HG02943 (cell line): ENCODE results near the gene NDC80.
A peak's percentile ranks its signal among the peaks of the same experiment; 100 is the strongest.

Source experiments
- ATAC-seq: cut with Tn5 transposase; IDR thresholded peaks from one replicate; pipeline ENCODE4 v1.9.1; 2021; ENCODE audit warnings: mild to moderate bottlenecking, low read depth, moderate library complexity; ENCODE audit not compliant: unreplicated experiment

The NDC80 gene

DNA sequence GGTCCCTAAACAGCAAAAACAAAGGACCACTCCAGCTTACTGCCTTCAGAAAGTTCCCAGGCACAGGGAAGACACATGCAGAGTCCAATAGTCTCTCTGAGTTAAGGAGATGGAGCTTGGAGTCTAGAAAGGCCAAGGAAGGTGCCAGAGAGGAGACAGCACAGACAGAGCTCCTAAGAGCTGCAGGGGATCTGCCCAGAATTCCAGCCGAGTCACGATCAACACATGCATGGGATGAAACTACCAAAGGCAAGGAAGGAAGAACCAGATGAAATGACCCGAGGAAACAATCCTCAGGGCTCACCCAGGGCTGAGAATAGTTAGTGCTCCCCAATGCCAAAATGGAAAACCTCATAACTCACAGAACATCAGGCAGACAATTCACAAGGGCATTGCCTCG is 15.5 kb upstream of the NDC80 start:
- no peak for ATAC-seq

DNA sequence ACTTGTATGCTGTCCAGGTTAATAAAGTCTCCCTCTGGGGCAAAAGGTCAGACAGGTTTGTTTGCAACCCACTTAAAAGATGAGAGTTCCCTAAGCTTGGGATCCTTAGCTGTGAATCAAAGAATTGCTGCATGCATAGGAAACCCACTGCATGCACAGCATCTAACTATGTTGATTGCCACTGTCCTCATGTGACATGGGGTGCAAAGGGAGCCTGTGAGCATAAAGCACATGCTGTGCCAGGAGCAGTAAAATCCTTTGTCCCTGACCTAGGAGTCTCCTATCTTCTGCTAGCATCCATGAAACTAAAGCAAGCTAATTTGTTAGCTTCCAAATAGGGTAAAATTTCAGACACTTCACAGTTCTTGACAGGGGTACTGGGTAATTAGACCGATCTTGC is 13.8 kb upstream of the NDC80 start:
- no peak for ATAC-seq

DNA sequence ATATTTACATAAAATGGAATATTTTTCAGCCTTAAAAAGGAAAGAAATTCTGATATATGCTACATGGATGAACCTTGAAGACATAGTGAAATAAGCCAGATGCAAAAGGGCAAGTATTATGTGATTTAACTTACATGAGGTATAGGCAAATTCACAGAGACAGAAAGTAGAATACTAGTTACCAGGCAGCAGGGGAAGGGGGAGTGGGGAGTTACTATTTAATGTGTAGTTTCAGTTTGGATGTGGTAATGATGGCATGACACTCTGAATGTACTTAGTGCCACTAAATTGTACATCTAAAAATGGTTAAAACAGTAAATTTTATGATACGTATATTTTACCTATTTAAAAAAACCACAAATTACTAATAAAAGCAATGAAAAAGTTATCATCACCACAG is 12.1 kb upstream of the NDC80 start:
- no peak for ATAC-seq

DNA sequence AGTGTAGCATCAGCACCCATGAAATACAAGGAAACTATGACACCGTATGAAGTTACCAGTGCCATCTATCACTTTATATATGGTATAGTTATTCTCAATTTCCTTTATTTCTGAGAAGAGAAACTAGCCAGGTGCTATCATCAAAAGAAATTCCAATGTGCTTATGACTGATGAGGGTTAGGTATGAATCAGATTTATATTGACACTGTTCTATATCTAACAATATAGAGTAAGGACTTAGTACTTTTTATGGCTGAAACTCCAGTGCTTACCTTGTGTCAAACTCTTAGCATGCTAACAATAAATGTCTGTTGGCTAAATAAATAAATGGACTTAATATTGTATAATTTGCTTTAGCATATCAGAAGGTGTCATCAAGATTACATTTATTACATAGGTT is 7.0 kb upstream of the NDC80 start:
- no peak for ATAC-seq

DNA sequence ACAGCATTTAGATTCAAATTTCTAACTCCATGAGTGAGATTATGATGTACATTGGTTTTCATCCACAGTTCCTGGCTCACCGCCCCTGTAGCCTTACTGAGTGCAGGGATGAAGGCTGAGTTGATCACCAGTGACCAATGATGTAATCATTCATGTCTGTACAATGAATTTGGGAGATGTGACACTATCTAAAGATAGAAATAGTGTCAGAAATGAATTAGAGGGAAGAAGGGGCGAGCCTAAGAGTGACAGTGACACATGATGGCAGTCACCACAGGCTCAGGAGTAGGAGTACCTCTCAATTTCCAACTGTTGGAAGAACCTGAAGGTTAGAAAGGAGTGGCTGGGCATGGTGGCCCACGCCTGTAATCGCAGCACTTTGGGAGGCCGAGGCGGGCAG is 3.2 kb upstream of the NDC80 start:
- no peak for ATAC-seq

DNA sequence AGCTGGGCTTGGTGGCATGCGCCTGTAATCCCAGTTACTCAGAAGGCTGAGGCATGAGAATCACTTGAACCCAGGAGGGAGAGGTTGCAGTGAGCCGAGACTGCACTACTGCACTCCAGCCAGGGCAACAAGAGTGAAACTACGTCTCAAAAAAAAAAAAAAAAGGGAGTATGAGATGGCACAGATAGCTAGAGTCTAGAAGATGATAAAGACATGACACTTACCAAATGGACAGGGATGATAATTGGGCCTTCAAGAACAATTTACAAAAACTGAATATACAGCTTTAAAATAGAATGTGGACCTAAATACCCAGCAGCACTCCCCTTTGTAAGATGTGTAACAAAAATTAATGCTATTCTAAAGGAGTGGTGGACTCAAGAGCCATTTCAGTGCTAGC is 2.8 kb upstream of the NDC80 start:
- ATAC-seq = no peak

DNA sequence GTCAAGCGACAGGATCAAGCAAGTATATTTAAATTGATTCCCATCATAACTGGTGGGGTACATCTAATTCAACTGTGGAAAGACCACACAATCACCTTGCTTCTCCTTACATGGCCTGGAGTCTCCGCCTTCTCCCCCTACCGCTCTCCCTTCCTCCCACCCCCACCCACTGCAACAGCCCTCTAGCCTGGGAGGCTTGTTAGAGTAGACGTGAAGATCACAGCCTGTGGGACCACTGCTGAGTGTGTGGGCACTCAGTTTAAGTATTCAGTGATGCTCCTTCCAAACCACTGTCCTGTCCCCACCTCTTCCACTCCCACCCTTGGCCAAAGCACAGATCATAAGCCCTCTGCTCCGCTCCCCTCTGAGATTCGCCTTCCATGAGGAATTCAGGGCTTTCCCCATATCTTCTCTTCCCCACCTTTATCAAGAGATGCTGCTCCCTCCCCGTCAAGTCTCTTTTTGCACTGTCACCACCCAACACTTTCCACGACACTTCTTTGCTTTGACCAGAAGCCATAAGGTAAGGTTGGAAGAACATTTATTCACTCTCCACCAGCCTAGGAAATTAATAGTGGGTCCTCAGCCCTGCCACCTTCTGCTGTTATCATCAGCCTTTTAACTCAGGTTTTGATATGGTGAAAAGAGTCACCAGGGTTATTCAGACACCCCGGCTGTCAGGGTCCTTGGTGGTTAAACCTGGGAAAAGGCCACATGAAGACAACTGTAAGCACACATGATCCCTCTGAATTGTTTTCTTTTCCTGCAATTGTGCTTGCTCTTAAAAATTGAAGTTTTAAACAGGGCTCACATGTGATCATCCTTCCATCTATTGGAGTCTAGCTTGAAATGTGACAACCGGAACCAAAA is 1.8 kb upstream of the NDC80 start:
- ATAC-seq = no peak

DNA sequence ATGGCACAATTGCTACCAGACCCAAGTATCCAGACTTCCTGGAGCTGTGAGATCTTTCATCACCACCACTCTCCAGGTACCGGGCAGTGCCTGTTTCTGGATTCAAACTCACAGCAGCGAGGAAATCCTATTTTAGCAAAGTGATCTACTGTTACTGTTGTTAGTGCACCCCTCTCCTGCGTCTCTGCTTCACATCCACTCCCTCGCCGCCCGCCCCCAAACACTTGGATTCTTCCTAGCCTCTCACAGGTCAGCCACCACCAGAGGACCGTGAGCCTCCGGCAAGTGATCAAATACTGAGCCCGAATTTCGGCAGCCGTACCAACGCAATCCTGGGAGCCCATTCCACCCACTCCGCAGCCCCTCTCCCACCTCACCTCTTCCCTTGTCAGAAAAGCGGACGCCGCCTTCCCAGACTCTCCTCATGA is 571 bp upstream of the NDC80 start:
- ATAC-seq = peak; percentile 51

DNA sequence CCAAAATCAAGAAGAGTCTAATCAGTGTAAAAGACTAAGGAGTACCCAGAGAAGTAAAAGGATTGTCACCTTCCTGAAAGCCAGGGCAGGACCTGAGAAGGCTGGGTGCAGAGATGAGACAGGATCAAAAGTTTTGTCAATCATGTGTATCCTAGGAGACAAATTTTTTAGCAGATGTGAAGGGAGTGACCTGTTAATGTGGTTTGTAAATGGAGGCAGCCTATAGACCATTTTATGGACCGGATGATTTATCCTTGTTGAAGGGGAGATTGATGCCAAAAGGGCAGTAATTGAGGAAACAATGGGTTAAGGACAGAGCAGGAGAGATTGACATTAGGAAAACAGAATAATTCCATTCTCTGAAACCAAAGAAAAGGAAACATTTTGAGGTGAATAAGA is 813 bp downstream of the NDC80 start:
- no peak for ATAC-seq

DNA sequence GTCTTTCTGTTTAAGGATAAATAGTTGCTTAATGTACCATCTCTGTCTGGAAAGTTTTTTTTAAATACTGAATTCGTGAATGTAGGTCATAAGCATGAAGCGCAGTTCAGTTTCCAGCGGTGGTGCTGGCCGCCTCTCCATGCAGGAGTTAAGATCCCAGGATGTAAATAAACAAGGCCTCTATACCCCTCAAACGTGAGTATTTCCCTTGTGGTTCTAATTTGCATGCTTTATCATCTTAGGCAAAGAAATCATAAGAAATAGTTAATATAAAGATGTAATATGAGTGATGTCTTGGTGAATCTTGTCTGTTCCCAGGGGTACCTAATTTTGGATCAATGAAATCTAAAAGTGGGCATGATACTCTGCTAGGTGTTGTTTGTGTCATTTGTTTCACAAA is 1.5 kb downstream of the NDC80 start:
- no peak for ATAC-seq

DNA sequence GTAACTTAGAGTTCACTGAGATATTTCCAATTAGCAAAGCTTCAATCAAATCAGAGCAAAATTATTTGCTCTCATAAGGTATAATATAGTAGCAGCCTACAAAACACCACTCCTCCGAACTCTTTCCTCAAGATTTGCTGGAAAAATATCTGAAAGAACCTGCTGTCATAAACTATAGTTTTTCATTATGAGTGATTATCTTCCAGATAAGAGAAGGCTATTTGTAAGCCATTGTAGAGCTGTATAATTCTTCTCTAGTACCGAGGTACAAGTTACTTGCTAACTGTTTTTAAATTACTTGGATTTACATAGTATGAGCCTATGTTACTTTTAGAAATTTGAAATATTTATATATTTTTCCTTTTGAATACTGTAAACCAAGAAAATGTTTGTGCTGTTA is 2.1 kb downstream of the NDC80 start:
- ATAC-seq = no peak

DNA sequence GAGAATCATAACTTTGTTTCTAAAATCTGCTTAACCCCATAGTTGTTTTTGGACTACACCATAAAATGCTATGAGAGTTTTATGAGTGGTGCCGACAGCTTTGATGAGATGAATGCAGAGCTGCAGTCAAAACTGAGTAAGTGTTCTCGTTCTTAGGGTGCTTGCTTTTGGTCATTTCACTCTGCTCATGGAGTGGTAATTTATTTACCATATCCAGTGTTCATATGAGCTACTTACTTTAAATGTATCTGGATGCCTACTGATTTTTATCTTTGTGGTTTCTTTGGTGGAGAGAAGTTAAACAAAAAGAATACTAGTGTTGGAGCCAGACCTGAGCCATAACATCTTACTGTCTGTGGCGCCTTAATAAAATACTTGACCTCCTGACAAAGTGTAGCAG is 16.4 kb downstream of the NDC80 start:
- ATAC-seq = no peak

DNA sequence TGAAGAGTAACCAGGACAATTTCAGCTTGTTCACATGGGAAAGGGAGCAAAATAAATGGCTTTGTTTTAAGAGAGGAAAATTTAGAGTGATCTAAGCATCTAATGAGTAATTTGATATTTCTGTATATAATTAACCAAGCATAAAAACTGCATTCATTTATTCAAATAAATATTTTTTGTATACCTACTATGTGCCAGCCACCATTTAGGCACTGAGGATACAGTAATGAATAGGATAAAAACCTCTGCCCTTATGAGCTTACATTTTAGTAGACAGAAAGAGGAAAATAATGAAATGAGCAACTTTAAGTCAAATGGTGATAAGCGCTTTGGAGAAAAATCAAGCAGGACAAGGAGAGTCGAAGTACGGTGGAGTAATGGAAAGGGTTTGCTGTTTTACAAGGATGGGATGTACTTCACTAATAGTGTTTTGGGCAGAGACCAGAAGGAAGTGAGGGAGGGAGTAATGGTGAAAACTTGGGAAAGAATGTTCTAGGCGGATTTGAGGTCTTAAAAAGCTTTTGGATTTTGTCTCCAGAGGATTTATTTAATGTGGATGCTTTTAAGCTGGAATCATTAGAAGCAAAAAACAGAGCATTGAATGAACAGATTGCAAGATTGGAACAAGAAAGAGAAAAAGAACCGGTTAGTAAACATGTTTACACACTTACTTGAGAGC is 17.4 kb downstream of the NDC80 start:
- ATAC-seq = no peak

DNA sequence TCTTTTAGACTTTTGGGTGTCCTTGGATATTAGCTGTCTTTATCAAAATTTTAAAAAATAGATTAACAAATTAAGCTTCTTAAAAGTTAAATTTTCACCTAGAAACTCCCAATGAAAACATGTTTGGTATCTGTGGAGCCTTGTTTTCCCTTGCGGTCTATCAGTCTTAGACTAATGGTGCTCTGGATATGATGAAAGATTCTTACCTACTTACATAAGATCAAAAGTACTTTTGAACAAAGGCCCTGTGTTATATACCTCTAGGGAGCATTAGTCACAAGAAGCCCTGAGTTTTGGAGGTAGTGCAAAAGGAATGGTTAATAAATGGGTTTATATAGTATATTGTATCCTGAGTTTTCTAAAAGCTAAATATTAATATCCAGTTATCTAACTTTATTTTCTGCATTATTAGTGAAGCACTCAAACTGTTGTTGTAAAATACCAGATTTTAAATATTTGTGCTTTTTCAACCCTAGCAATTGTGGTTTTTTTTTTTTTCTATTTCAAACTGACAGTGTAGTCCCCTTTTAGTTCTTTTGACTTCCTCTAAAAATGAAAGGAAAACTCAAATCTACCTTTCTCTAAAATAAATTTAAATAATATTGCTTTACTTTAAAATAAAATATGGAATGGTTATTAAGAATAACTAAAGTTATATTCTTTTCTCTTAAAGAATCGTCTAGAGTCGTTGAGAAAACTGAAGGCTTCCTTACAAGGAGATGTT is 18.1 kb downstream of the NDC80 start:
- no peak for ATAC-seq

DNA sequence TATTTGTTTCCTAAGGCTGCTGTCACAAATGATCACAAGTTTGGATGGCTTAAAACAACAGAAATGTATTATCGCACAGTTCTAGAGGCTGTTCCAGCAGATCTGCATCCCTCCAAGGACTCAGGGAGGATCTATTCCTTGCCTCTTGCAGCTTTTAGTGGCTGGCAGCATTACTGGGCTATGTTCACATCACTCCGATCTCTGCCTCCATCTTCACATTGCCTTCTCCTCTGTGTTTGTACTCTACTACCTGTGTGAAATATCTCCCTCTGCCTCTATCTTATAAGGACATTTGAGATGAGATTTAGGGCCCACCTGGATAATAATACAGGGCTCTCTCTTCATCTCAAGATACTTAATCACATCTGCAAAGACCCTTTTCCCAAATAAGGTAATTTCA is 18.9 kb downstream of the NDC80 start:
- no peak for ATAC-seq

DNA sequence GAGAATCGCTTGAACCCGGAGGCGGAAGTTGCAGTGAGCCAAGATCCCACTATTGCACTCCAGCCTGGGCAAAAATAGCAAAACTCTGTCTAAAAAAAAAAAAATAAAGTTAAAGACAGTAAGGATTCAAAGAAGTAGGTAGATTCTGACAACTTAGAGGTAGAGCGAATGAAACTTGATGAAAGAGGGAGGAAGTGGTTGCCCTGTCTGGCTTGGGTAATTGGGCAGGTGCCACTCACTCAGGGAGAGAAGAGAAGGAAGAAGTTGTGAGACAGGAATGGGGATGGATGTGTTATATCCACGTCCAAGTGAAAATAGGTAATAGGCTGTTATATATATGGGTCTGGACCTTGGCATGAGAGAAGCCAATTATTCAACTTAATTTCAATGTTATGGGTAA is 26.3 kb downstream of the NDC80 start:
- no peak for ATAC-seq

DNA sequence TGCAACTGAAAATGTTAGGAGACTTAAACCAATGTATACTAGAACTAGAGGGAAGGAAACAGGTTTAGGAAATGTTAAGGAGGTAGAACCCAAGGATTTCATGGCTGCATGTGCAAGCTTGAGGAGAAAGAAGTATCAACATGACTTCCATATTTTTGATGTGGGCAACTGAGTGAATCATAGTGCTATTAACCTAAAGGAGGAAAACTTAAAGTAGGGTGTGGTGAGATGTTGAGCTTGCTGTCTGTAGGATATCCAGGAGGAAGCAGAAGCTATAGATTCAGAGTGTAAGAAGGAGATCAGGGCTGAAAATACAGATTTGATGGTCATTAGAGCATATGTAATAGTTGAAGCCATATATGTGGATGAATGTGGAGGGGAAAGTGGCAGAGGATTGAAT is 31.5 kb downstream of the NDC80 start:
- ATAC-seq = no peak

DNA sequence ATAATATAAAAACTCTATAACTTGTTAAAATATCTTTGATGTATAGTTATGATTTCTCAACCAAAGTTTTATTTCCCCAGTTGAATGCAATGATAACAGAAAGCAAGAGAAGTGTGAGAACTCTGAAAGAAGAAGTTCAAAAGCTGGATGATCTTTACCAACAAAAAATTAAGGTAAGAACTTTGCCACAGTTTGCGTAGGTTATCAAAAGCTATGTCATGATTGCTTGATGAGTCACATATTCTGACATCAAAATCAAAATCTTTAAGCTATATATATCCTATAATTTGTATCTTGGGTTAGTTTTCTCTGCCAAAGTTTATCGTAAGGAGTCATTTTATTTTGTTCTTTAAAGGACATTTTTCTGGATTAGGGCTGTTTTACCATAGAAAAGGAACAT is 35.0 kb downstream of the NDC80 start:
- no peak for ATAC-seq

DNA sequence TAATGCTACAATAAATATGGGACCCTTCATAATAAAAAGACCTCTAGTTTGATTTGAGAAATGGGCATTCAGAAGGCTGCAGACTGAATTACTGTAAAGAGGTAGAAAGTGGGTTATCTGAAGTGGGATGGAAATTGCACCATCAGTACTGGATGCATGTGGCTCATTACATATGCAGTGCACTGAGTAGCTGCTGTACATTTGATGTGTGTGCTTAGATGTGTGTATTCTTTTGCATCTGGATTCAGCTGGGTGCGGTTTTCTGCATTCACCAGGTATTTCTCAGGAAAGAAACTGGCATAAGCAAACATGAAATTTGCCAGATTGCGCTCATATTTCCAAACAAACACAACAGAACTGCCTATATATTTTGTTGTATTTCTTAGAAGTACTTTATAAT is 38.2 kb downstream of the NDC80 start:
- ATAC-seq = no peak

DNA sequence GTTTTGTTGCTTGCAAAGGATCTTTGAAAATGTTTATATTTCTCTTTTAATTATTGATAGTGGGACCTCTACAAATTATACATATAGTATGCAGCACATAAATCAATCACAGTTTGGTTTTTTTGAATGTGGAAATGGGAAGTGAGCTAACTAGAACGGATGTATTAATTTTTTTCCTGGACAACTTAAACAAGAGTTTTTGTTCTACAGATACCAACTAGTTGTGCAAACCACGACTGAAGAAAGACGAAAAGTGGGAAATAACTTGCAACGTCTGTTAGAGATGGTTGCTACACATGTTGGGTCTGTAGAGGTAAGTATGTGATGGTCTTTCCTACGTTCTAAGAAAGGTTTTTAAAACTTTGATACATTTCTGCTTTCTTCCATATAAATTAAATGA is 39.2 kb downstream of the NDC80 start:
- no peak for ATAC-seq

DNA sequence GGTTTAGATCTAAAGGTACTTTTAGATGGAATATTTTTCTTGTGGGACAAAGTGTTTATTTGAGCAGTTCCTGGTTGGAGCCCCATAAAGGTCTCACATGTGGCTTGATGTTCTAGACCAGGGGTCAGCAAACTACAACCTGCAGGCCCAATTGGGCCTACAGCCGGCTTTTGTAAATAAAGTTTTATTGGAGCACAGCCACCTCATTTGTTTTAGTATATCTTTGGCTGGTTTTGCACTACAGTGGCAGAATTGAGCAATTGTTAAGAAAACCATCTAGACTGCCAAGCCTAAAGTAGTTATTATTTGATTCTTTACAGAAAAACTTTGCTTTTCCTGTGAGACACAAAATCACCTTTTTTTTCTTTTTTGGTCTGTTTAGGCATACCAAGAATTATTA is 41.6 kb downstream of the NDC80 start:
- ATAC-seq = no peak
